HFF-Myc (cell line): Measurements from ENCODE around the gene PGAP3.

Source experiments
- DNase-seq: peaks from one replicate; pipeline ENCODE4 v3.0.0-alpha.2; 2011; ENCODE audit warnings: low read depth; ENCODE audit errors: extremely low read depth
- H3K4me3 ChIP-seq: replicated peaks from 2 replicates; pipeline ENCODE4 v1.5.1; 2011; ENCODE audit warnings: low read depth, mild to moderate bottlenecking, control low read depth, low read length
- CTCF ChIP-seq: IDR thresholded peaks from 2 replicates; pipeline ENCODE4 v1.5.1; 2012; ENCODE audit warnings: mild to moderate bottlenecking, low read depth, low read length, control low read depth; ENCODE audit errors: missing control alignments

The PGAP3 gene

DNA sequence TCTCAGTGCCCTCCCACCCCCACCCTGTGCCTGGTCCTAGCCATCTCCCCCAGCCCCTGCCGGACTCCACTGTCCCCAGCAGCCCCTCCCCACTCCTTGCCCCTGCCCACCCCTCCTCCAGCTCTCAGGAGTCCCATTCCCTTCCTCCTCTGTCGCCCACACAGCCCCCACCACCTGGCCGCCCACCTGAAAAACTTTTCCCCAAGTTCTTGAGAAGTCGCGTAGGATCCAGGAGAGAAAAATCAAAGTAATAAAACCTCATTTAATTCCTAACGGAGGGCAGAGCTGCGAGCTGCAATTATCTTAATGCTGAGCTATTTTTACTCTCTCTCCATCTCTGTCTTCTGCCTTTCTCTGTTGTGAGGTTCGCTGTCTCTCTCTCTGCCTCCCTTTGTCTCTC is 63.5 kb downstream of the PGAP3 start:
- no peak overlapping the region for H3K4me3 ChIP-seq
- DNase-seq, result no peak
- no peak for TF ChIP-seq CTCF

- H3K4me3 ChIP-seq, result no peak overlapping the region
- DNase-seq, result no peak
- peak; percentile 95 for TF ChIP-seq CTCF
Measured at GRCh38 chr17:39623356-39623950, 64.4 kb downstream of the PGAP3 start.

DNA sequence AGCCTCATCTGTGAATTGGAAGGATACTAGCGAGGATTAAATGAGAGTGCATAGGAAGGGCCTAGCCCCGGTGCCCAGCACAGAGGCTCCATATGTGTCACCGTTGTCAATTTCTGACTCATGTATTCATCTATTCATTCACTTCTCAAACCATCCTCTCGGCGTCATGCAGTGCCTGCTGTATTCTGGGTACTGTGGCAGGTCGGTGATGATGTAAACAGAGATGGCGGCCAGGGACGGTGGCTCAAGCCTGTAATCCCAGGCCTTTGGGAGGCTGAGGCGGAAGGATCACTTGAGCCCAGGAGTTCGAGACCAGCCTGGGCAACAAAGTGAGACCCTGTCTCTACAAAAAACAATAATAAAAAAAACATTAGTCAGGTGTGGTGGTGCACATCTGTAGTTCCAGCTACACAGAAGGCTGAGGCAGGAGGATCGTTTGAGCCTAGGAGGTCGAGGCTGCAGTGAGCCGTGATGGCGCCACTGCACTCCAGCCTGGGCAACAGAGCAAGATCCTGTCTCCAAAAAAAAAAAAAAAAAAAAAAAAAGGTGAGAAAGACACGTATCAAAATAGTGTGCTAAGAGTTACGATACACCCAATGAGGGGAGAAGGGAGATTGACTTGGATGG is 65.4 kb downstream of the PGAP3 start:
- no peak overlapping the region for H3K4me3 ChIP-seq
- TF ChIP-seq CTCF, result no peak
- DNase-seq, result no peak

DNA sequence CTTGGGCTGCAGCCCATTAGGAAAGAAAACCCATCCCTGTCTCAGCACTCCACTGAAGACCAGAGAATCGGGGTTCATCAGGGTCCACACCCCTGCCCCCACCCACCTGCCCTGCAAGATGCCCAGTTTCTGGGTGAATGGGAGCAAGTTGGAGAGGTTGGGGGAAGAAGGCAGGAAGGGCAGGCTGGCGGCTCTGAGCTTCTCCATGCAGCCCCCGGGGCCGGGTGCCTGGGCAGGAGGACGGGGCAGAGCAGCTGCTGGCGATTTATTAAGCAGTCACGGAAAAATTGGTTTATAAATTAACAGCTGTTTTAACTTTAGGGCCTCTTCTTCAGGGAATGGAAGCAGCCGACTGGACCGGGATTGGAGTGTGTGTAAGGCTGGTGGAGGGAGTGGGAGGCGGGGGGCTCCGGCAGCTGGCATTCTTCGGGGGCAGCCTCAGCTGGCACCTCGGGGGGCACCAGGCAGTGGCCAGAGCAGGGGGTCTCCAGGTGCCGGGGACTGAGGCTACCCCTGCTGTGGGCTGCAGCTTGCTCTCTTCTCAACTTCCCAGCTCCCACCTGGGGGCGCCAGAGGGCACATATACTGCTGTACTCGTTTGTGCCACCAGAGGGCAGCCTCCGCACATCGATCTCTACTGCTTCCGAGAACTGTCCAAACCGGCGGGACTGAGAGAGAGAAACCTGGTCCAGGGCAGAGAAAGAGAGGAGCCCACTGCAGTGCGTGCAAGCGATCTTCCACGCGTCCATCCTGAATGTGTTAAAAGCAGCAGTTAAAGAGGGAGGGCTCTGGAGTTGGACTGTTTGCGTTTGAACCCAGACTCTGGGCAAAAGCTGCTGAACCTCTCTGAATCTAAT is 66.1 kb downstream of the PGAP3 start:
- no peak overlapping the region for H3K4me3 ChIP-seq
- peak; percentile 56 for DNase-seq
- peak; percentile 100 for TF ChIP-seq CTCF
